HepG2 (cell line): Measurements from ENCODE around the gene TCF23. TPM values are rescaled to one million over a fixed set of nuclear protein-coding genes. Genes with fewer than 3 reads are reported as not detected.

Source experiments
- ATF7-NPFF ChIP-seq: sonication (generic); formaldehyde crosslinking; IDR thresholded peaks from 2 replicates; pipeline ENCODE4 v1.8.1; 2023; ENCODE audit warnings: mild to moderate bottlenecking, low read depth, missing genetic modification reagents, moderate library complexity
- E2F5 ChIP-seq: sonication (generic); formaldehyde crosslinking; conservative IDR thresholded peaks from 2 replicates; pipeline ENCODE4 v1.4.0; 2020; ENCODE audit warnings: missing genetic modification reagents
- FOXP1 ChIP-seq, 2 experiments: fragments of 450-650 bp in 1 of 2; IDR thresholded peaks; 2 replicates each; pipeline ENCODE4 v1.6.1; 2017 to 2018; ENCODE audit warnings: antibody characterized with exemption in 1 of 2
- KAT8 ChIP-seq: IDR thresholded peaks from 2 replicates; pipeline ENCODE4 v1.6.1; 2016; ENCODE audit warnings: missing genetic modification reagents, missing compliant biosample characterization
- KLF16 ChIP-seq, 2 experiments: sonication (generic) in 1 of 2; formaldehyde crosslinking in 1 of 2; IDR thresholded peaks; 2 replicates each; pipeline versions ENCODE4 v1.6.1 to v1.8.0; 2016 to 2023; ENCODE audit warnings: missing genetic modification reagents in 2 of 2, missing compliant biosample characterization in 1 of 2
- MNT ChIP-seq: fragments of 450-650 bp; IDR thresholded peaks from 2 replicates; pipeline ENCODE4 v1.6.1; 2016
- THAP11 ChIP-seq: IDR thresholded peaks from 2 replicates; pipeline ENCODE4 v1.6.1; 2016; ENCODE audit warnings: missing biosample characterization, missing genetic modification reagents
- ZMAT3 ChIP-seq: sonication (generic); formaldehyde crosslinking; conservative IDR thresholded peaks from 2 replicates; pipeline ENCODE4 v1.7.0; 2021; ENCODE audit warnings: missing genetic modification reagents
- ZNF343 ChIP-seq: sonication (generic); formaldehyde crosslinking; IDR thresholded peaks from 2 replicates; pipeline ENCODE4 v1.4.0; 2020; ENCODE audit warnings: mild to moderate bottlenecking, missing genetic modification reagents
- ZNF512 ChIP-seq: sonication (generic); formaldehyde crosslinking; IDR thresholded peaks from 2 replicates; pipeline ENCODE4 v1.4.0; 2020; ENCODE audit warnings: mild to moderate bottlenecking, missing genetic modification reagents
- ZNF556 ChIP-seq: sonication (generic); formaldehyde crosslinking; IDR thresholded peaks from 2 replicates; pipeline ENCODE4 v1.4.0; 2020; ENCODE audit warnings: mild to moderate bottlenecking, missing genetic modification reagents, borderline replicate concordance
- ZNF562 ChIP-seq: sonication (generic); formaldehyde crosslinking; IDR thresholded peaks from 2 replicates; pipeline ENCODE4 v1.8.0; 2022; ENCODE audit warnings: missing genetic modification reagents, borderline replicate concordance
- ZNF615 ChIP-seq: sonication (generic); formaldehyde crosslinking; IDR thresholded peaks from 2 replicates; pipeline ENCODE4 v1.5.0; 2020; ENCODE audit warnings: mild to moderate bottlenecking, missing genetic modification reagents, borderline replicate concordance
- ZNF816 ChIP-seq: sonication (generic); formaldehyde crosslinking; IDR thresholded peaks from 2 replicates; pipeline ENCODE4 v1.8.0; 2022; ENCODE audit warnings: missing genetic modification reagents, mild to moderate bottlenecking, borderline replicate concordance
- polyA plus RNA-seq, 8 experiments: library from polyadenylated mRNA; depleted of rRNA in 3 of 8; stranded (reverse) in 7 of 8; unstranded in 1 of 8; fragments of >200 nt; fragmentation: Illumina TruSeq in 4 of 8; extraction: Trizol in 4 of 8; gene quantifications; 2 replicates each; pipeline versions ENCODE4 v1.2.1 to v1.2.3, GENCODE V29; 2011 to 2016; ENCODE audit warnings: low read depth in 4 of 8, missing spikeins in 1 of 8, mixed read lengths in 1 of 8; ENCODE audit not compliant: insufficient read depth in 1 of 8
- total RNA-seq, 5 experiments: library from RNA; depleted of rRNA; stranded (reverse); fragments of >200 nt; fragmentation: Illumina TruSeq; extraction: Trizol; gene quantifications; 2 replicates each; pipeline ENCODE4 v1.2.3, GENCODE V29; 2016; ENCODE audit warnings: low read depth in 1 of 5
- TF ChIP-seq, protein P1 (sequence below), 2 experiments: fragments of 450-650 bp in 1 of 2; sonication (generic) in 1 of 2; formaldehyde crosslinking in 1 of 2; IDR thresholded peaks; 2 replicates each; pipeline versions ENCODE4 v1.6.1 to v1.8.0; 2016 to 2022; ENCODE audit warnings: antibody characterized with exemption in 1 of 2, mild to moderate bottlenecking in 1 of 2, missing genetic modification reagents in 1 of 2

TCF23 gene
- total and polyA plus RNA-seq, 2 of the 13 experiments (the other 11 are each of a cell fraction or from before 2014, with no cell fraction given) = 0.02 to 1.4 TPM

DNA sequence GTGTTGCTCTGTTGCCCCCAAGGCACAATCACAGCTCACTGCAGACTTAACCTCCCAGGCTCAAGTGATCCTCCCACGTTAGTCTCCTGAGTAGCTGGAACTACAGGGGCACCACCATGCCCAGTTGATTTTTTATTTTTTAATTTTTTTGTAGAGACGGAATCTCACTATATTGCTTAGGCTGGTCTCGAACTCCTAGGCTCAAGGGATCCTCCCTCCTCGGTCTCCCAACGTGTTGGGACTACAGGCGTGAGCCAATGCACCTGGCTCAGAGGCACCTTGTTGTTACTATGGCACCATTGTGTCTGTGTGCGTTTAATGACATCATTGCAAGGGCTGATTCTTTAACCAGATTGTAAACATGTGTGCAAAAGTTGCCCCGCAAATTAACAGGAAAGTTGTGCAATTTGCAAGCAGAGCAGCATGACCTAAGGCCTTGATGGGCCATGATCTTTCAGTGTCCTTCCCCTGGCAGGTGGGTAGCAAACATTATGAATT is 22.6 kb downstream of the TCF23 start (continued):
- TF ChIP-seq MNT (peak; percentile 53), E2F5 (no peak), FOXP1 (IDR thresholded peaks at IDR 0.05) (peak; percentile 84), FOXP1 (CRISPR knock-in tag; IDR thresholded peaks at IDR 0.05) (peak; percentile 99), ZNF615 (CRISPR knock-in tag) (no peak), ZNF562 (no peak), THAP11 (CRISPR knock-in tag) (peak; percentile 86), KLF16 (CRISPR knock-in tag; IDR thresholded peaks at IDR 0.05) (peak in 1 of 2 experiments; percentile 99; a peak in 2 of 4 replicates), ZNF512 (CRISPR knock-in tag) (no peak), ZNF556 (CRISPR knock-in tag) (peak; percentile 39; the same call in 1 of the 2 replicates), ATF7-NPFF (CRISPR knock-in tag) (no peak), ZNF816 (CRISPR knock-in tag) (peak; percentile 73; the same call in 1 of the 2 replicates), ZNF343 (CRISPR knock-in tag) (no peak), ZMAT3 (CRISPR knock-in tag) (peak; percentile 83; the same call in 1 of the 2 replicates), KAT8 (peak; percentile 80)
- TF ChIP-seq, protein P1, sequence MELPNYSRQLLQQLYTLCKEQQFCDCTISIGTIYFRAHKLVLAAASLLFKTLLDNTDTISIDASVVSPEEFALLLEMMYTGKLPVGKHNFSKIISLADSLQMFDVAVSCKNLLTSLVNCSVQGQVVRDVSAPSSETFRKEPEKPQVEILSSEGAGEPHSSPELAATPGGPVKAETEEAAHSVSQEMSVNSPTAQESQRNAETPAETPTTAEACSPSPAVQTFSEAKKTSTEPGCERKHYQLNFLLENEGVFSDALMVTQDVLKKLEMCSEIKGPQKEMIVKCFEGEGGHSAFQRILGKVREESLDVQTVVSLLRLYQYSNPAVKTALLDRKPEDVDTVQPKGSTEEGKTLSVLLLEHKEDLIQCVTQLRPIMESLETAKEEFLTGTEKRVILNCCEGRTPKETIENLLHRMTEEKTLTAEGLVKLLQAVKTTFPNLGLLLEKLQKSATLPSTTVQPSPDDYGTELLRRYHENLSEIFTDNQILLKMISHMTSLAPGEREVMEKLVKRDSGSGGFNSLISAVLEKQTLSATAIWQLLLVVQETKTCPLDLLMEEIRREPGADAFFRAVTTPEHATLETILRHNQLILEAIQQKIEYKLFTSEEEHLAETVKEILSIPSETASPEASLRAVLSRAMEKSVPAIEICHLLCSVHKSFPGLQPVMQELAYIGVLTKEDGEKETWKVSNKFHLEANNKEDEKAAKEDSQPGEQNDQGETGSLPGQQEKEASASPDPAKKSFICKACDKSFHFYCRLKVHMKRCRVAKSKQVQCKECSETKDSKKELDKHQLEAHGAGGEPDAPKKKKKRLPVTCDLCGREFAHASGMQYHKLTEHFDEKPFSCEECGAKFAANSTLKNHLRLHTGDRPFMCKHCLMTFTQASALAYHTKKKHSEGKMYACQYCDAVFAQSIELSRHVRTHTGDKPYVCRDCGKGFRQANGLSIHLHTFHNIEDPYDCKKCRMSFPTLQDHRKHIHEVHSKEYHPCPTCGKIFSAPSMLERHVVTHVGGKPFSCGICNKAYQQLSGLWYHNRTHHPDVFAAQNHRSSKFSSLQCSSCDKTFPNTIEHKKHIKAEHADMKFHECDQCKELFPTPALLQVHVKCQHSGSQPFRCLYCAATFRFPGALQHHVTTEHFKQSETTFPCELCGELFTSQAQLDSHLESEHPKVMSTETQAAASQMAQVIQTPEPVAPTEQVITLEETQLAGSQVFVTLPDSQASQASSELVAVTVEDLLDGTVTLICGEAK (IDR thresholded peaks at IDR 0.05) = no peak
- TF ChIP-seq, protein P1 (CRISPR knock-in tag; IDR thresholded peaks at IDR 0.05) = peak; percentile 27; the same call in 1 of the 2 replicates
